WI38 (cell line): ENCODE measurements around the gene SLAMF1.

ENCODE experiments used
- H3K4me3 ChIP-seq: 2 replicates; pipeline ENCODE4 v1.5.1; 2011; ENCODE audit warnings: low read depth, mild to moderate bottlenecking, control low read depth, low read length
- TF ChIP-seq, protein P1 (sequence below): IDR thresholded peaks from 2 replicates; pipeline ENCODE4 v1.5.1; 2012; ENCODE audit warnings: low read depth, mild to moderate bottlenecking, control low read depth, low read length

The SLAMF1 gene

DNA sequence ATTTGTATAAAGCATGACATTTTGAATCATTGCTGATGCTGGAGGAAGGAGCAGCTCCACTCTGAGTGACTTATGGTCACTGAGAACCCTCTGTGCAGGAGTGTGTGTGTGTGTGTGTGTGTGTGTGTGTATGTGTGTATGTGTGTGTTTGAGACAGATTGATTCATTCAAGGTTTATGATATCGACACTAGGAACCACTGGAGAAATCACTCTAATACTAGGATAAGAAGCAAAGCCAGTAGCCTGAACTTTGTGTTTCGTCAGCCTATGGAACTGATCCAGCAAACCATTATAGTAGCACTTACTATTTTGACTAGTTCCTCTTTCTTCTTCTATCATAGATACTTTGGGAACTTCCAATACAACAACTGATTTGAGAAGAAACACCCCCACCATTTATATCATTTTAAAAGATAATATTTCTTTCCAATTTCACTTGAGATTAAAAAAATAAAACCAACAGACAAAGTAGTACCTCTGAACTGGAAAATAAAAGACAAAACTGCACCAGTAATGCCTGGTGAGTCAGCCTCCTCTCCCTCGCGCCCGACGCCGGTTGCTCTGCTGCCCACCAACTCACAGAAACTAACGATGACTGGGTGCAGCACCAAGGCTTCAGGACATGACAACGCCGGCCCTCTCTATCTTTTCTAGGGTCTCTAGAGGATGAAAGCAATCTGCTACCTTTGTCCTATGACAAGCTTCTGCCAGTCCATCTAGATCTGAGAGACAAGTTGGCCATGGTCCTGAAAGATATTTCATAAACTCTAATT, 20.9 kb downstream of the SLAMF1 start:
- TF ChIP-seq, protein P1, sequence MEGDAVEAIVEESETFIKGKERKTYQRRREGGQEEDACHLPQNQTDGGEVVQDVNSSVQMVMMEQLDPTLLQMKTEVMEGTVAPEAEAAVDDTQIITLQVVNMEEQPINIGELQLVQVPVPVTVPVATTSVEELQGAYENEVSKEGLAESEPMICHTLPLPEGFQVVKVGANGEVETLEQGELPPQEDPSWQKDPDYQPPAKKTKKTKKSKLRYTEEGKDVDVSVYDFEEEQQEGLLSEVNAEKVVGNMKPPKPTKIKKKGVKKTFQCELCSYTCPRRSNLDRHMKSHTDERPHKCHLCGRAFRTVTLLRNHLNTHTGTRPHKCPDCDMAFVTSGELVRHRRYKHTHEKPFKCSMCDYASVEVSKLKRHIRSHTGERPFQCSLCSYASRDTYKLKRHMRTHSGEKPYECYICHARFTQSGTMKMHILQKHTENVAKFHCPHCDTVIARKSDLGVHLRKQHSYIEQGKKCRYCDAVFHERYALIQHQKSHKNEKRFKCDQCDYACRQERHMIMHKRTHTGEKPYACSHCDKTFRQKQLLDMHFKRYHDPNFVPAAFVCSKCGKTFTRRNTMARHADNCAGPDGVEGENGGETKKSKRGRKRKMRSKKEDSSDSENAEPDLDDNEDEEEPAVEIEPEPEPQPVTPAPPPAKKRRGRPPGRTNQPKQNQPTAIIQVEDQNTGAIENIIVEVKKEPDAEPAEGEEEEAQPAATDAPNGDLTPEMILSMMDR, result no peak
- H3K4me3 ChIP-seq, result no peak overlapping the region

DNA sequence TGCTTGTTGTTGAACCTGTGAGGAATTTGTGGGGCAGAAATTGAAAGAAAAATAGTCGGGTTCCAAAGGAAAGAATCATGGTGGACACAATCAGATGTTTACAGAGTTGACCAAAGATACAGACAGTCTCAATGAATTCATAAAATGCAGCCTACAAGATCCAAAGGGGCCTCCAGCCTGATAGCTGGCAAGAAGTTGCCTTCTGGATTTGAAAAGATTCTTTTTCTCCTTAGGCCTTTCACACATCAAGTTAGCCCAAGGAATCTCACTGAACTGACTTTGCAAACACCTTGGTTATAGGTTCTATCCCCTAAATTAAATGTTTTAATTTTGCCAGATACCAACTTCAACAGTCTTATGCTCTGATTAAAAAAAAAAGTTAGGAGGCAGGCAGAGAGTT, 21.5 kb downstream of the SLAMF1 start:
- H3K4me3 ChIP-seq, result no peak overlapping the region
- TF ChIP-seq, protein P1, result no peak

DNA sequence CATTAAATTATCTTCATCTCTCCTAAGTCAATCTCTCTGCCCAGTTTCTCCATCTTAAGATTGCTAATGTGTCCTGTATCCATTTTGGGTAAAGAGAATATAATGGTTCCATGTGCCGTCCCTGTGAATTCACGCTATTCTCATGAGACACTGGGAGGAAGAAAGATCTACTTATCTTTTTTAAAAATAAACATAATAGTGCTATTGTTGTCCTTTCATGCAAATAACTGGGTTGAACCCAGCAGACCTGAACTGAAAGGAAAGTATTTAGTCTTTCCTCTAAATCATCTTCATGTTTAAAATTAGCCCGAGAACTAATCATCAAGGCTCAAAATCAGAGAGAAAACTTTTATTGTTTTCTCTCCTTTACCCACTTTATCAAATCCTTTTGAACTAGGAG, 22.4 kb downstream of the SLAMF1 start:
- no peak overlapping the region for H3K4me3 ChIP-seq
- TF ChIP-seq, protein P1, result no peak

DNA sequence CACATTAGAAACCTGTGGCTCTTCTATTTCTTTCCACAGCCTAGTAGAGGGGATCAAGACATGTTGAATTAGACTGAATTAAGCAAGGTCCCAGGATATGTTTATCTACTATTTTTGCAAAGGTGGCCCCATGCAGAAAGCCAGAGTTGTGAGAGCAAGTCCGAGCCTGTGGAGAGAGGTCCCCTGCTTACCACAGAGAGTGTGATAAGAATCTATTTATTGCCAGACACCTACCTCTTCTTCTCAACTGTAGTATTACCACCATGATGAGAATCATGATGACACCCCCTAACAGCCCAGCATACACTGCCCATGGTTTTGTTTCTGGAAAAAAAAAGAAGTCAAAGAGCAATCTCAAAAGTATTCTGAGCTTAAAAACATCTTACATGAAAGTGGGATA, 23.0 kb downstream of the SLAMF1 start:
- no peak overlapping the region for H3K4me3 ChIP-seq
- TF ChIP-seq, protein P1, result no peak

DNA sequence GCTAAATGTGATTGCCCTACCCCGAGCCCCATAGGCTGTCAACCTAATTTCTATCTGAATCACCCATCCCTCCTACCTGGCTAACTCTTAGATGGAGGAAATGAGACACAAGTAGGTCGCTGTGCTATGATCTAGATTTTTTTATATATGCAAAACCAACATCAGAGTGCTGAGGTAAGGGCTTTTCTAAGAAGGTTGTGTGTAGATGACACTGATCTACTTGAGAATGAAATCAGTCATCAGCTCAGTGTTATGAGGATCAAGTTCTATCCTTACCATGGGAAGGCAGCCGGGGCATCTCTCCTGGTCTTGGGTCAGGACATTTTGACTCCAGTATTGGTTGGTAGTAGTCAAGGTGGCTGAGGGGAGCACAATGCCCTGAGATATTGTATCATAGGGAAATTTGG, 23.6 kb downstream of the SLAMF1 start:
- no peak overlapping the region for H3K4me3 ChIP-seq
- TF ChIP-seq, protein P1, result no peak

DNA sequence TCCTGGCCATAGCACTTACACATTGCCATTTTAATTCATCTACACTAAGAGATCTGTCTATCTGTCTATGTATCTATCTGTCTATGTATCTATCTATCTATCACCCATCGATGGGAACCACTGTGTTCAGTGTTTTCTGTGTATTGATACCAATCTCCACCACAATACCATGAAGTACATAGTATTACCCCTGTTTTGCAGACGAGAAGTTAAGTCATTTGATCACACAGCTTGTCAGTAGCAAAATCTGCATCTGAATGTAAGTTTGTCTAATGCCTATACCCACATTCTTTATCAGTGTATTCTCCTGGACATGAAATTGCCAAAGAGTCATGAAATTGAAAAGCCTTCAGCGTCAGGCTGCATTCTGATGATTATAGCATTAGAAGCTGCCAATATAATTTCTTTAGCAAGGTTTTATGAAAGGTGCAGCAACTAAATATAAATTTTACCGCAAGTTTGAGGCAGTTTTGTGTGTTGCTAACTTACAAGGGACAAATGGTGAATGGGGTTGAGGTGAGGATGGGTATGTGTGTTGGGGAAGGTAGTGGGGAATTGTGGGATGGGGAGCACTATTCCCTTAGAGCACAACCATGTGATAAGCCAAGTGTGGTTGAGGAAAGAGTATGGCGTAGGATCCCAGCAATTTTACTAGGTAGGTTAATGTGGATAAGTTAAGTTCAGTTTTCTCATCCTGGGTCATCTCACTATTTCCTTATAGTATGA, 24.2 kb downstream of the SLAMF1 start:
- H3K4me3 ChIP-seq, result no peak overlapping the region
- TF ChIP-seq, protein P1, result no peak
